H54 (cell line): Measurements from ENCODE around the gene MYO9B.
"Not testable (repeated sequence)": the region's sequence is repeated elsewhere in the genome, so short reads cannot be mapped to it uniquely, and the experiment has no call there.

Experiments
- DNase-seq: peaks from one replicate; pipeline ENCODE4 v3.0.0; 2011; ENCODE audit warnings: low spot score, mixed read lengths; ENCODE audit not compliant: insufficient read length
- FAIRE-seq: peaks from 3 replicates; lab custom pipeline; 2011; peaks lifted over from hg19 to GRCh38; lab: Jason Lieb, UNC
- POLR2A ChIP-seq: IDR thresholded peaks from 2 replicates; pipeline ENCODE4 v1.6.1; 2011; ENCODE audit warnings: low read depth, mild to moderate bottlenecking, low read length

The MYO9B gene

DNA sequence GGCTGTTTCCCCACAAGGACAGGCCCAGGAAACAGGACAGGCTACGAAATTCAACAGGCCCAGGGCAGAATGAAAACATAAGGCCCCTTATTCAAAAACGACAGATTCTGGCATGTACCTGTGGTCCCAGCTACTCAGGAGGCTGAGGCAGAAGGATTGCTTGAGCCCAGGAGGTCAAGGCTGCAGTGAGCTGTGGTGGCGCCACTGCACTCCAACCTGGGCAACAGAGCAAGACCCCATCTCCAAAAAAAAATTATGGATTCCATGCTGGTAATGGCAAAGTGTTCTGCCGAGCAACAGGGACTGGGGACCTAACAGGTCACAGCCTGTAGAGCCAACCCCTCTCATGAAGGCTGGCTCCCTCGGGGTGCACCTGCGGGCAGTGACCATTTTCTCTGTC, 87.0 kb downstream of the MYO9B start:
- FAIRE-seq (no peak), DNase-seq (no peak)
- no peak for TF ChIP-seq POLR2A

- FAIRE-seq (no peak), DNase-seq (no peak)
- no peak for TF ChIP-seq POLR2A
Measured at GRCh38 chr19:17163652-17164051, 88.1 kb downstream of the MYO9B start.

- no peak for FAIRE-seq
- TF ChIP-seq POLR2A = no peak
Measured at GRCh38 chr19:17164639-17165038, 89.1 kb downstream of the MYO9B start.

DNA sequence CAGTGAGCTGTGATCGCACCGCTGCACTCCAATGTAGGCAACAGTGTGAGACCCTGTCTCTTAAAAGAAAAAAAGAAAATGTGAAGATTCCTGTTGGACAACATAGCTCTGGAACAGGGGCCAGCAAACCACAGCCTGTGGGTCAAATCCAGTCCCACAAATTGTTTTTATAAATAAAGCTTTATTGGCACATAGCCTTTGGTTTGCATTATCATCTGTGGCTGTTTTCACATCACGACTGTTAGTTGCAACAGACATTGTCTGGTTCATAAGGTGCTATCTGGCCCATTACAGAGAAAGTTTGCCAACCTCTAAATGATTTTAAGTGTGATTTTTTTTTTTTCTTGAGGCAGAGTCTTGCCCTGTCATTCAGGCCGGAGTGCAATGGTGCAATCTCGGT, 90.1 kb downstream of the MYO9B start:
- TF ChIP-seq POLR2A = no peak
- no peak for DNase-seq
- no peak for FAIRE-seq

More at GRCh38 chr19:17164639-17165038, 89.1 kb downstream of the MYO9B start:
- DNase-seq = no peak

DNA sequence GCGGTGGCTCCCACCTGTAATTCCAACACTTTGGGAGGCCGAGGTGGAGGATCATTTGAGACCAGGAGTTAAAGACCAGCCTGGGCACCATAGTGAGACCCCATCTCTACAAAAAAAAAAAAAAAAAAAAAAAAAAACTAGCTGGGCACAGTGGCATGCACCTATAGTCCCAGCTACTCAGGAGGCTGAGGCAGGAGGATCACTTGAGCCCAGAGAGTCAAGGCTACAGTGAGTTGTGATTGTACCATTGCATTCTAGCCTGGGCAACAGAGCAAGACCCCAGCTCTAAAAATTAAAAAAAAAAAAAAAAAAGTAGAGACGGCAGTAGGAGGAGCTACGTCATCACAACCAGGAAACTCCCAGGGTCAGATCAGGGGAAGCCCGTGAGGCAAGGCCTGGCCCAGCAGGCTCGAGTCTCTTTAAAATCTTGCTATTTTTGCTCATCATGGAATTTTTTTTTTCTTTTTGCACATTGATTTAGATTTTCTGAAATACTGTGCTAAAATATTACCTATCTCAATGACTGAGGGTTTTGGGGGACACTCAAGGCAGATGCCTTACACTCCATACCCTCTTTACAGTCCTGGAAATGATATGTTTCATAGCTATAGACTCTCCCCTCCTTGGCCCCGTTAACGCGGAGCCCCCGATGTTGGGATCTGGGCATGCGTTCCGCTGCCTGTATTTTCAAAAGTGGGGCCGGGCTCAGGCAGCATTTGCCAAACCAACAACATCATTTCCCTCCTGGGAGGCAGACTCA, 95.1 kb downstream of the MYO9B start:
- FAIRE-seq = no peak
- no peak for DNase-seq
- TF ChIP-seq POLR2A = no peak

DNA sequence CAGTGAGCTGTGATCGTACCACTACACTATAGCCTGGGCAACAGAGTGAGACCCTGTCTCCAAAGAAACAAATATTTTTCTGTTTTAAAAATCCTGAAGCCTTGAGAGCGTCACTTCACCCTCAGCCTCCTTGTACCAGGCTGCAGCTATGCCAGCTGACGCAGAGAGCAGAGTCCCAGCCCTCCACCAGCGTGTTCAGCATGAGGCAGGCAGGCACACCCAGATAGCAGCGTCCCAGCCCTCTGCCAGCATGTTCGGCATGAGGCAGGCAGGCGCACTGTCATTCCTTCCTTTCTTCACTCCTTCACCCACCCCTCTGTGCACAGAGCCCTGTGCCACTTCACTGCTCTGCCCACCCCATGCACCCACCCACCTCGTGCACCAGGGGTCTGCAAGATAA, 96.3 kb downstream of the MYO9B start:
- FAIRE-seq = no peak
- DNase-seq = no peak
- TF ChIP-seq POLR2A = no peak

DNA sequence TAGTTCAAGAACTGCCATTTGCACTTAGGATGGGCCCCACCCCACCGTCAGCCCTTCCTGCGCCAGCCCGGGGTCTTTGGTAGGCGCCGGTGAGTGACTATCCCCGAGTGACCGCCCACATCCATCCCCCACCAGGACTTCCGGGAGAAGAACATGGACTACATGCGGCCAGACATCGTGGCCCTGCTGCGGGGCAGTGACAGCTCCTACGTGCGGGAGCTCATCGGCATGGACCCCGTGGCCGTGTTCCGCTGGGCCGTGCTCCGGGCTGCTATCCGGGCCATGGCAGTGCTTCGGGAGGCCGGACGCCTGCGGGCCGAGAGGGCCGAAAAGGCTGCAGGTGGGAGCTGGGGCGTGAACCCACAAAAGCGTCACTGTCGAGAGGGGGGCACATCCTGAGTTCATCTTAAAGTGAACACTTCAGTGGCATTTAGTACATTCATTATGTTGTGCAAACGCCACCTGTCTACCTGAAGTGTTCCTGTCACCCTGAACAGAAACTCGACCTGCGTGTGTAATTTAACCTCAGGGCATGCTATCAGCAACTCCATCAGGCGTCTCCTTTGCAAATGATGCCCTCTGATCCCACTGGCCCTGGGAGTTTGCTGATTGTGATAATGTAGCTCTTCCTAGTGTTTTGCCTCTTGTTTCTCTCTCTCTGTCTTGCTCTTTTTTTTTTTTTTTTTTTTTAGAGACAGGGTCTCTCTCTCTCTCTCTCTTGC, 97.2 kb downstream of the MYO9B start:
- TF ChIP-seq POLR2A = no peak
- FAIRE-seq (no peak), DNase-seq (no peak)

DNA sequence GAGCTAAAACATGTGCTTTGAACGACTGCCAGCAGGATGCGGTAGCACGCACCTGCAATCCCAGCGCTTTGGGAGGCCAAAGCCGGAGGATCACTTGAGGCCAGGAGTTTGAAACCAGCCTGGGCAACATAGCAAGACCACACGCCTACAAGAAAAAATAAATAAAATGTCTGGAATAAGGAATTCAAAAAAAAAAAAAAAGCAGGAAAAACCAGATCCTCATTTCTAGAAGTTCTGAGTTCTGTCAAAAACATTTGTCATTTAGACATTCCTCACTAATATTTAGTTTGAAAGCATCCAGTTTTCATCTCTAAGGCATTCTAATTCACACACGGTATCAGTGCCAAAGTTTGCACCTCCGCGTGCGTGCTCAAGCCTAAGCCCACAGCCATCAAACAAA, 102.7 kb downstream of the MYO9B start:
- no peak for TF ChIP-seq POLR2A
- DNase-seq (no peak), FAIRE-seq (no peak)

DNA sequence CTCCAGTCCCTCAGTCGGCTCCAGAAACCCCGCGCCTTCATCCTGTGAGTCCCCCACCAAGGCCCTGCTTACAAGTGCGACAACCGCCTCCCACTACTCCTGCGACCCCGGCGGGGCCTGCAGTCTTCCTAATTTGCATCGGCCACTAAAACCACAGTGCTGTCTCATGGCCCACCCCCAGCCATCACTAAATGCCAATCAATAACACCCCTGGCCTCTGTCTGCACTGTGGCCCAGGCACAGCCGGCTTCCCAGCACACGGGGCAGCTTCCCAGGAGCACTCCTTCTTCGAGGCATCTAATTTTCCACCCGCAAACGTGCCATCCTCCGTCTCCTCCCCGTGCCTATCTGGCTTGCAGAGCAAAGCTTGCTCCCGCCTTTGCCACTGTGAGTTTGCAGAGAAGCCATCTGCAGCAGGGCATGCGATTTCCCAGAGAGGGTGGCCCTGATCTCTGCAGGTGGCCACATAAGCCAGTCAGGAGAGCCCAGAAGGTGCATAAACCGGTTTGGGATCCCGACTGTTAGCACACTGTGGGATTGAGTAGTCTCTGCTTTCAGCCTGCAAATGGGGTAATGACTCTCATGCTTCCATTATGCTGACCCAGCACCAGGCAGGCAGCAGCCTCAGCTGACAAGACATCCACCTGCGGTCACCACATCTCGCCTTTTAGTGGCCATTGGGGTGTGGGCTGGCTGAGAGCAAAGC, 105.6 kb downstream of the MYO9B start:
- no peak for TF ChIP-seq POLR2A
- no peak for DNase-seq
- no peak for FAIRE-seq

GRCh38 chr19:17183271-17183761, 107.7 kb downstream of the MYO9B start:
- FAIRE-seq (no peak), DNase-seq (no peak)
- TF ChIP-seq POLR2A = no peak

DNA sequence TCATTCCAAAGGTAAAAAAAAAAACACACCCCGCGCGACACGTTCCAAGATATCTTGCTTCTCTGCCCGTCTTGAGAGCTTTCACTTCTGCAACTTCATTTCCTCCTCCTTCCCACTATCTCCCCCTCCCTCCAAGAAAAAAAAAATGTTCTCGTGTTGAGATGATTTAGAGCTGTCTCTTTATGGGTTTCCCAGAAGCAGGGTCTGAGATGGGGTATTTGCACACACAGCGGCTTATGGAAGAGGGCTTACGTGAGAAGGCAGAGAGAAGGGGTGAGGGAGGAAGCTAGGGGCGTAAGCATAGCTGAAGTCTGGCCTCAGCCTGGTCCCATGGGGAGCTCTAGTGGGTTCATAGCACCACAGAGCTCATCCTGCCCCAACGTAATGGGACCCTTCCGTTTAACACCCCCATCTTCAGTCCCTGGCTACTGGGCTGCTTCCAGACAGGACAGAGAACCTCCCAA, 108.3 kb downstream of the MYO9B start:
- TF ChIP-seq POLR2A = no peak
- DNase-seq (no peak), FAIRE-seq (no peak)

- TF ChIP-seq POLR2A = no peak
- no peak for DNase-seq
- FAIRE-seq = no peak
Measured at GRCh38 chr19:17184371-17184841, 108.8 kb downstream of the MYO9B start.

DNA sequence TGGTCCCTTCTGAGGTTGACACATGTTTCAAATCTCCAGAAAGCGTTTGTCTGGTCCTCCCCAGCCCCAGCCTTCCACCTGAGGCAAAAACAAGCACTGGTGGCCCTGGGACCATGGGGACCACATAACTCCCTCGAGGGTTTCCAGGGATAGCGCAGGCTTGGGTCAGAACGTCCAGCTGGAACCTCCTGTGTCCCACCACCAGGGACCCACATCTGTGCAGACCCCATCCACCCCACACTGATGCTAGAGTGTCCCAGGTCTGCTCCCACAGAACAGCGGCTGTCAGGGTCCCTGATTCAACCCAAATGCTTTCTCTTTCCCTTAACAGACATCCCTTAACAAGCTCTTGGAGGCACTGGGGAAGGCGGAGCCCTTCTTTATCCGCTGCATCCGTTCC, 110.0 kb downstream of the MYO9B start:
- DNase-seq (no peak), FAIRE-seq (no peak)
- no peak for TF ChIP-seq POLR2A

DNA sequence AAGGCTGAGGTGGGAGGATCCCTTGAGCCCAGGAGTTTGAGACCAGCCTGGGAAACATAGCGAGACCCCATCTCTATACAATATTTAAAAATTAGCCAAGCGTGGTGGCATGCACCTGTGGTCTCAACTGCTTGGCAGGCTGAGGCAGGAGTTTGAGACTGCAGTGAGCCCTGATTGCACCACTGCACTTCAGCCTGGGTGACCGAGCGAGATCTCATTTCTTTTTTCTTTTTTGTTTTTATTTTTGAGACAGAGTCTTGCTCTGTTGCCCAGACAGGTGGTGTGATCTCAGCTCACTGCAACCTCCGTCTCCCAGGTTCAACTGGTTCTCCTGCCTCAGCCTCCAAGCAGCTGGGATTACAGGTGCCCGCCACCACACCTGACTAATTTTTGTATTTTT, 116.2 kb downstream of the MYO9B start:
- FAIRE-seq = not testable (repeated sequence)

GRCh38 chr19:17192751-17193150, 117.2 kb downstream of the MYO9B start:
- TF ChIP-seq POLR2A = no peak
- no peak for DNase-seq
- no peak for FAIRE-seq

More for the DNA sequence above, 116.2 kb downstream of the MYO9B start:
- DNase-seq = not testable (repeated sequence)
